Ovary (tissue), 9 donors: ENCODE measurements around the gene LRMDA. TPM values are rescaled to one million over a fixed set of nuclear protein-coding genes. Genes with fewer than 3 reads are reported as not detected.

Experiments used
- DNase-seq, 5 donors: peaks; one replicate each; pipeline ENCODE4 v3.0.0-alpha.2; 2019 to 2020
- H3K27ac ChIP-seq, 2 donors: fragments of 200-600 bp; one replicate each; pipeline versions ENCODE4 v1.5.1 to v1.8.0; 2019 to 2022
- H3K27me3 ChIP-seq: fragments of 200-600 bp; one replicate; pipeline ENCODE4 v1.8.0; 2022
- H3K36me3 ChIP-seq: fragments of 200-600 bp; sonication (generic); one replicate; pipeline ENCODE4 v1.5.1; 2019
- H3K4me1 ChIP-seq: one replicate; pipeline ENCODE4 v1.8.1; 2013; ENCODE audit warnings: mild to moderate bottlenecking, moderate library complexity; ENCODE audit not compliant: insufficient read depth
- H3K4me3 ChIP-seq: fragments of 200-600 bp; sonication (generic); one replicate; pipeline ENCODE4 v1.5.1; 2017
- H3K9me3 ChIP-seq, 2 donors: fragments of 200-600 bp in 1 of 2; sonication (generic) in 1 of 2; one replicate each; pipeline versions ENCODE4 v1.5.1 to v1.8.1; 2013 to 2019; ENCODE audit warnings: mild to moderate bottlenecking in 1 of 2, moderate library complexity in 1 of 2
- CTCF ChIP-seq, 3 donors: fragments of 450-650 bp in 2 of 3; fragments of 200-600 bp in 1 of 3; IDR thresholded peaks; one replicate each; pipeline versions ENCODE4 v1.5.1 to v1.8.0; 2016 to 2022; ENCODE audit warnings: antibody characterized with exemption in 3 of 3, mild to moderate bottlenecking in 1 of 3
- EP300 ChIP-seq: sonication (generic); formaldehyde crosslinking; IDR thresholded peaks from one replicate; pipeline ENCODE4 v1.6.1; 2017; ENCODE audit warnings: antibody characterized with exemption
- POLR2A ChIP-seq: fragments of 450-650 bp; IDR thresholded peaks from one replicate; pipeline ENCODE4 v1.6.1; 2017; ENCODE audit warnings: antibody characterized with exemption, mild to moderate bottlenecking, moderate library complexity
- WGBS, 3 donors: extraction: QIAGEN DNeasy Blood & Tissue Kit in 1 of 3; methylation state at CpG; one replicate each; pipeline versions ENCODE4 v1.1.5 to v1.1.7; 2013 to 2017; 5-methylcytosine and 5-hydroxymethylcytosine counted together
- intact Hi-C, 4 donors: fragments of 100-400 bp; cut with DNase I; formaldehyde crosslinking; loops; one replicate each; pipeline versions ENCODE4 v1.11.0 to v1.15.1; 2022 to 2023
- polyA plus RNA-seq, 2 donors: library from polyadenylated mRNA; stranded (reverse); fragments of 200-250 nt in 1 of 2; fragments of 350-450 nt in 1 of 2; fragmentation: Illumina TruSeq in 1 of 2; extraction: RNeasy Lipid Tissue Mini Kit (QIAGEN cat#74804) in 1 of 2; gene quantifications; one replicate each; pipeline ENCODE4 v1.2.3, GENCODE V29; 2013 to 2014
- total RNA-seq, 7 donors: library from RNA; depleted of rRNA in 2 of 7; stranded (reverse); fragments of >200 nt in 2 of 7; fragmentation: NEBNext Ultra II Directional in 3 of 7; extraction: Animal tissue kit (Norgen Biotek cat#: 25700) in 3 of 7; gene quantifications; one replicate each; pipeline versions ENCODE4 v1.1.0 to v1.2.4, GENCODE V29; 2016 to 2023
- donor health status: DM: no; HTN: no; CAD: no; lungs with moderate emphysema.
- donor health status: DM: no; HTN: no; CAD: no.
- donor health status: Bipolar disorder and iron deficiency.
- donor health status: DM: yes; HTN: yes; CAD: no.
- donor health status: DM: no; HTN: no; CAD: no.
- donor health status: DM: yes; HTN: yes; CAD: no.

The LRMDA gene
- total and polyA plus RNA-seq, 9 donors: 14.8 to 30.7 (median 22.9) TPM

DNA sequence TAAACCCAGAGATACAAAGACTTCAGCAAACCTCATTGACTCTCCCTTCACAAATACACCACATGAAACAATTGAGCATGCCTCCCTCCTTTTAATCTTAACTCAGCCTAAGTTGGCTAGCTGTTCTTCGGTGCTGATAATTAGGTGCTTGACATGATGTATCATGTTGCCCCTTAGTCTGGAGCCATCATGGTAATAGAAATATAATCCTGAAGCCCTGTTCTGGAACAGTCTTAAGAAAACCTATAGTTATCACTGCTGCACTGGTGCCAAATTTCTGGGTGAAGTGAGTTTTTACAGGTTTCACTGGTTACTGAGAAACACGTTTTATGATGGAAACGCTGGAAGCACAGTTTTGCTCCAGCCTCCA, 306.1 kb downstream of the LRMDA start:
- H3K27ac ChIP-seq: no peak overlapping the region
- no peaks in the 10 kb centered on the region for H3K27me3 ChIP-seq
- DNase-seq: no peak
- no peak for TF ChIP-seq CTCF (IDR thresholded peaks at IDR 0.05)
- TF ChIP-seq POLR2A: no peak
- TF ChIP-seq EP300: no peak
- H3K4me3 ChIP-seq: no peak overlapping the region
- intact Hi-C loops: no loop called here
- no peaks in the 10 kb centered on the region for H3K9me3 ChIP-seq
- H3K36me3 ChIP-seq: no peaks in the 10 kb centered on the region
- H3K4me1 ChIP-seq: no peaks in the 10 kb centered on the region
- WGBS, 3 donors: 73 to 81% (median 78%) methylated on average over 3 of the region's 3 CpGs

DNA sequence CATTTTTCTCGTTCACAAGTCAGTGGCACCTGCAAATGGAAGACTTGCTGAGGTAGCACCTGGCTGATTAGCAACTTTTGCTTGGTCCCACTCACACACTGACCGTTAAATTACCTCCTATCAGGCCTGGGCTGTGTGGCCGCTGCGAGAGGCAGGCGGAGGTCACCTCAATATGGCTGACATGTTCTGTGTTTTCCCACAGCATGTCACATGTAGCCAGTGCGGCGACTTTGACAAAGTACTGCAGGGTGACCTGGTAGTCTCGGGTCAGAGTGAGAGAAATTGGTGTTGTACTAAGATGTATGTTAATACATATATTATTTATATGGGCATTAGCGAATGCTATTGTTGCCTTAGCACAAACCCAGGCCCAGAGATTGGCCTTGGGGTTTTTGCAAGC, 307.5 kb downstream of the LRMDA start:
- Histone ChIP-seq H3K27me3 (no peaks in the 10 kb centered on the region), H3K4me3 (no peak overlapping the region), H3K27ac (no peak overlapping the region), H3K9me3 (no peaks in the 10 kb centered on the region), H3K4me1 (no peaks in the 10 kb centered on the region), H3K36me3 (no peaks in the 10 kb centered on the region)
- WGBS, 3 donors: 97 to 99% (median 99%) methylated on average over 9 of the region's 9 CpGs
- intact Hi-C loops: no loop called here
- no peak for DNase-seq
- TF ChIP-seq POLR2A (no peak), CTCF (IDR thresholded peaks at IDR 0.05) (no peak)

GRCh38 chr10:75739414-75740143, 308.2 kb downstream of the LRMDA start:
- intact Hi-C loops: no loop called here

DNA sequence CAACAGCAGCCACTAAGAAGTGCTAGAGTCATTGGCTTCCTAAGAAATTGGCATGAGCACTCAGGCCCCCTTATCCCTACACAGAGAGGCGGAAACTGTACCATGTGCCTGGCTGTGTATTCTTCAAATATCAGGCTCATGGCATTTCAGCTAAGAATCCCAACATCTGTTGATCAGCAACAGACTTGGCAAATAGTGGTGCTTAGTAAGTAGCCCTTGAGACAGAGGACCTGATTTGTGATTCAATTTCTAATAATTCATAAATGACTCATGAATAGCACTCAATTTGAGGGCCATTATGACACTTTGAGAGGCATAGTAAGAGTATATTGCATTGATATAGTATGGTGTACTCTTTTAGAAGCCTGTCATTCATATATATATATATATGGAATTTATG, 309.1 kb downstream of the LRMDA start:
- 94 to 100% (median 96%) methylated on average over 1 of the region's 1 CpG for WGBS, 3 donors

More at GRCh38 chr10:75739414-75740143, 308.2 kb downstream of the LRMDA start:
- 87 to 90% (median 89%) methylated on average over 8 of the region's 8 CpGs for WGBS, 3 donors
- no peak for DNase-seq
- H3K27ac ChIP-seq: no peak overlapping the region
- H3K4me1 ChIP-seq: no peaks in the 10 kb centered on the region
- no peak for TF ChIP-seq CTCF (IDR thresholded peaks at IDR 0.05)
- TF ChIP-seq EP300: no peak
- no peak for TF ChIP-seq POLR2A
- H3K36me3 ChIP-seq: no peaks in the 10 kb centered on the region
- no peak overlapping the region for H3K4me3 ChIP-seq
- no peaks in the 10 kb centered on the region for H3K9me3 ChIP-seq
- H3K27me3 ChIP-seq: no peaks in the 10 kb centered on the region

More for the DNA sequence above, 309.1 kb downstream of the LRMDA start:
- Histone ChIP-seq H3K27me3 (no peaks in the 10 kb centered on the region), H3K4me3 (no peak overlapping the region), H3K27ac (no peak overlapping the region), H3K4me1 (no peaks in the 10 kb centered on the region), H3K9me3 (no peaks in the 10 kb centered on the region), H3K36me3 (no peaks in the 10 kb centered on the region)
- DNase-seq: no peak
- TF ChIP-seq POLR2A (no peak), CTCF (IDR thresholded peaks at IDR 0.05) (no peak), EP300 (no peak)
- intact Hi-C loops: no loop called here
